GM19438 (cell line): ENCODE results near the gene CBY1.

Experiments
- ATAC-seq: cut with Tn5 transposase; IDR thresholded peaks from one replicate; pipeline ENCODE4 v1.9.1; 2021; ENCODE audit warnings: low read depth; ENCODE audit not compliant: unreplicated experiment

Gene CBY1

GRCh38 chr22:38700270-38700788 lies 43.9 kb downstream of the CBY1 start:
- peak; percentile 13 for ATAC-seq

- peak; percentile 33 for ATAC-seq
Measured at GRCh38 chr22:38700789-38701628, 44.6 kb downstream of the CBY1 start, which contains the start of gene JOSD1. TSS of gene JOSD1 (minus strand) at chr22:38700943. CDS start at chr22:38699987, 956 bp downstream.

- ATAC-seq = no peak
Measured at GRCh38 chr22:38704654-38705234, 48.3 kb downstream of the CBY1 start.

- peak; percentile 71 for ATAC-seq
Measured at GRCh38 chr22:38705235-38706100, 49.0 kb downstream of the CBY1 start, which contains the start of gene GTPBP1. TSS of gene GTPBP1 (plus strand) at chr22:38705944. CDS start at chr22:38705956, 12 bp downstream.

- ATAC-seq = no peak
Measured at GRCh38 chr22:38706101-38706900, 49.9 kb downstream of the CBY1 start.

GRCh38 chr22:38706901-38707195 lies 50.4 kb downstream of the CBY1 start:
- ATAC-seq = no peak

GRCh38 chr22:38707346-38707745 lies 50.9 kb downstream of the CBY1 start:
- no peak for ATAC-seq

- no peak for ATAC-seq
Measured at GRCh38 chr22:38707984-38708383, 51.5 kb downstream of the CBY1 start.

- ATAC-seq = no peak
Measured at GRCh38 chr22:38709306-38709705, 52.9 kb downstream of the CBY1 start.

- ATAC-seq = no peak
Measured at GRCh38 chr22:38710351-38710750, 53.9 kb downstream of the CBY1 start.

GRCh38 chr22:38710866-38711265 lies 54.4 kb downstream of the CBY1 start:
- ATAC-seq = no peak

- no peak for ATAC-seq
Measured at GRCh38 chr22:38712486-38713207, 56.2 kb downstream of the CBY1 start.

- no peak for ATAC-seq
Measured at GRCh38 chr22:38713921-38714320, 57.5 kb downstream of the CBY1 start.

- ATAC-seq = no peak
Measured at GRCh38 chr22:38715176-38715764, 58.8 kb downstream of the CBY1 start.

- no peak for ATAC-seq
Measured at GRCh38 chr22:38715852-38716251, 59.4 kb downstream of the CBY1 start.

GRCh38 chr22:38716271-38716670 lies 59.8 kb downstream of the CBY1 start:
- ATAC-seq = no peak

GRCh38 chr22:38716826-38717225 lies 60.4 kb downstream of the CBY1 start:
- ATAC-seq = no peak

- no peak for ATAC-seq
Measured at GRCh38 chr22:38717244-38717643, 60.8 kb downstream of the CBY1 start.

- no peak for ATAC-seq
Measured at GRCh38 chr22:38718414-38718813, 62.0 kb downstream of the CBY1 start.
